ENCODE results near the gene RAB44.

- TF ChIP-seq GATA3 (IDR thresholded peaks at IDR 0.05; ENCODE audit: low read depth, low read length) (no peak), GATA2 (IDR thresholded peaks at IDR 0.05; ENCODE audit: low read depth, low read length) (no peak)
Observed at GRCh38 chr6:36720251-36721141, 22.9 kb downstream of the RAB44 start.

Measured in SH-SY5Y (cell line).